HL-60 (cell line): ENCODE measurements around the gene TECRL.

Experiments
- POLR2AphosphoS5 ChIP-seq: IDR thresholded peaks from 2 replicates; pipeline ENCODE4 v1.6.1; 2012; ENCODE audit warnings: low read depth
- TF ChIP-seq, protein P1 (sequence below): IDR thresholded peaks from 2 replicates; pipeline ENCODE4 v1.6.1; 2012; ENCODE audit warnings: low read depth; ENCODE audit not compliant: insufficient replicate concordance
- TF ChIP-seq, protein P2 (sequence below): IDR thresholded peaks from one replicate; pipeline ENCODE4 v1.5.1; 2011; ENCODE audit warnings: low read length, control low read depth, inconsistent platforms; ENCODE audit not compliant: insufficient read depth

DNA sequence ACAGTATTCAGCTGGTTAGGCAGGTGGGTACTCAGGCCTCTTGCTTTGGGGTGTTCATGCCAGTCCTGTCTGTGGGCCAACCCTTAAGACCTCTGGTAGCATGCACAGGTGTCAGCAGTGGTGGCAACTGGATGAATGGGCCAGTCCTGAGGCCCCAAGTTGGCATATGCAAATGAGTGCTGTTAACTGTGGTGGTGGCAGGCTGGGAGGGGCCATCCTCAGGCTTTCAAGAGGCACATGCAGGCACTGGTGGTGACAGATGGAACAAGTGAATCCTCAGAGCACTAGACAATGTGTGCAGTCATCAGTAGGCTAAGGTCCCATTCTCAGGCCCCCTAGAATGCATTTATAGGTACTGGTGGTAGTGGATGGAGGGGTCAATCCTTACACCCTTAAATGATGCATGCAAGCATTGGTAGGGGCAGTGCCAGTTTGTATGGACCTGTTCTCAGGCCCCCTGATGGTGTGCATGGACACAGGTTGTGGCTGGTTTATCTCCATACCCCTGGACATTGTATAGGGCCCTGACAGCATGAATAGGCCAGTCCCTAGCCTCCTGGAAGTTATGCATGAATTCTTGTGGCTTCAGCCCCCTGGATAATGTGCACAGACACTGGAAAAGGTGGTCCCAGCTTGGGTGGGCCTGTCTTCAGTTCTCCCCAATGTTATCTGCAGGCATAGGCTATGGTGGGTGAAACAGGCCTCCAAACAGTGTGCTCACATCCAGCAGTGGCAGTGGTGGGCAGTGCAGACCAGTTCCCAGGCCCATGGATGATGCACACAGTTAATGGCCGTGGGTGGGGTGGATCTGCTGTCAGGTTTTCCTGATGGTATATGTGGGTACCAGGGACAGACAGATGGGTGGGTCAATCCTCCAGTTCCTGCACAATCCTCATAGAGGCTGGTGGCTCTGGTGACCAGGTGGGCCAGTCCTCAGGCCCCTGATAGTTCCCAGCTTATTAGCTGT, 24.7 kb downstream of the TECRL start:
- TF ChIP-seq, protein P1, sequence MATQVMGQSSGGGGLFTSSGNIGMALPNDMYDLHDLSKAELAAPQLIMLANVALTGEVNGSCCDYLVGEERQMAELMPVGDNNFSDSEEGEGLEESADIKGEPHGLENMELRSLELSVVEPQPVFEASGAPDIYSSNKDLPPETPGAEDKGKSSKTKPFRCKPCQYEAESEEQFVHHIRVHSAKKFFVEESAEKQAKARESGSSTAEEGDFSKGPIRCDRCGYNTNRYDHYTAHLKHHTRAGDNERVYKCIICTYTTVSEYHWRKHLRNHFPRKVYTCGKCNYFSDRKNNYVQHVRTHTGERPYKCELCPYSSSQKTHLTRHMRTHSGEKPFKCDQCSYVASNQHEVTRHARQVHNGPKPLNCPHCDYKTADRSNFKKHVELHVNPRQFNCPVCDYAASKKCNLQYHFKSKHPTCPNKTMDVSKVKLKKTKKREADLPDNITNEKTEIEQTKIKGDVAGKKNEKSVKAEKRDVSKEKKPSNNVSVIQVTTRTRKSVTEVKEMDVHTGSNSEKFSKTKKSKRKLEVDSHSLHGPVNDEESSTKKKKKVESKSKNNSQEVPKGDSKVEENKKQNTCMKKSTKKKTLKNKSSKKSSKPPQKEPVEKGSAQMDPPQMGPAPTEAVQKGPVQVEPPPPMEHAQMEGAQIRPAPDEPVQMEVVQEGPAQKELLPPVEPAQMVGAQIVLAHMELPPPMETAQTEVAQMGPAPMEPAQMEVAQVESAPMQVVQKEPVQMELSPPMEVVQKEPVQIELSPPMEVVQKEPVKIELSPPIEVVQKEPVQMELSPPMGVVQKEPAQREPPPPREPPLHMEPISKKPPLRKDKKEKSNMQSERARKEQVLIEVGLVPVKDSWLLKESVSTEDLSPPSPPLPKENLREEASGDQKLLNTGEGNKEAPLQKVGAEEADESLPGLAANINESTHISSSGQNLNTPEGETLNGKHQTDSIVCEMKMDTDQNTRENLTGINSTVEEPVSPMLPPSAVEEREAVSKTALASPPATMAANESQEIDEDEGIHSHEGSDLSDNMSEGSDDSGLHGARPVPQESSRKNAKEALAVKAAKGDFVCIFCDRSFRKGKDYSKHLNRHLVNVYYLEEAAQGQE = no peak
- TF ChIP-seq, protein P2, sequence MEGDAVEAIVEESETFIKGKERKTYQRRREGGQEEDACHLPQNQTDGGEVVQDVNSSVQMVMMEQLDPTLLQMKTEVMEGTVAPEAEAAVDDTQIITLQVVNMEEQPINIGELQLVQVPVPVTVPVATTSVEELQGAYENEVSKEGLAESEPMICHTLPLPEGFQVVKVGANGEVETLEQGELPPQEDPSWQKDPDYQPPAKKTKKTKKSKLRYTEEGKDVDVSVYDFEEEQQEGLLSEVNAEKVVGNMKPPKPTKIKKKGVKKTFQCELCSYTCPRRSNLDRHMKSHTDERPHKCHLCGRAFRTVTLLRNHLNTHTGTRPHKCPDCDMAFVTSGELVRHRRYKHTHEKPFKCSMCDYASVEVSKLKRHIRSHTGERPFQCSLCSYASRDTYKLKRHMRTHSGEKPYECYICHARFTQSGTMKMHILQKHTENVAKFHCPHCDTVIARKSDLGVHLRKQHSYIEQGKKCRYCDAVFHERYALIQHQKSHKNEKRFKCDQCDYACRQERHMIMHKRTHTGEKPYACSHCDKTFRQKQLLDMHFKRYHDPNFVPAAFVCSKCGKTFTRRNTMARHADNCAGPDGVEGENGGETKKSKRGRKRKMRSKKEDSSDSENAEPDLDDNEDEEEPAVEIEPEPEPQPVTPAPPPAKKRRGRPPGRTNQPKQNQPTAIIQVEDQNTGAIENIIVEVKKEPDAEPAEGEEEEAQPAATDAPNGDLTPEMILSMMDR = no peak
- TF ChIP-seq POLR2AphosphoS5 = no peak
